GM13976 (cell line): ENCODE results near the gene ARL1.
"Not testable (repeated sequence)": the region's sequence is repeated elsewhere in the genome, so short reads cannot be mapped to it uniquely, and the experiment has no call there.

Experiments
- DNase-seq: peaks from one replicate; pipeline ENCODE4 v3.0.0; 2012; ENCODE audit warnings: low spot score
- CTCF ChIP-seq: IDR thresholded peaks from 2 replicates; pipeline ENCODE4 v1.5.1; 2012; ENCODE audit warnings: borderline replicate concordance, mild to moderate bottlenecking; ENCODE audit not compliant: insufficient read depth; ENCODE audit errors: extremely low read depth, missing control alignments, control extremely low read depth
- in situ Hi-C: fragments of 300-500 bp; cut with MboI; formaldehyde crosslinking; loops from one replicate; pipeline ENCODE4 v1.12.0; 2022; ENCODE audit warnings: low sequenced_read_pairs, mixed read lengths, inconsistent platforms; ENCODE audit not compliant: unreplicated experiment

ARL1 gene

GRCh38 chr12:101424620-101425019 lies 17.0 kb upstream of the ARL1 start:
- no peak for DNase-seq
- TF ChIP-seq CTCF, result no peak
- in situ Hi-C loops, result loop anchor here (25.0 kb wide), 1 partner anchor 338 kb away; no protein-coding TSS in a partner anchor

GRCh38 chr12:101422066-101422465 lies 14.5 kb upstream of the ARL1 start:
- in situ Hi-C loops, result loop anchor here (25.0 kb wide), 1 partner anchor 340 kb away; no protein-coding TSS in a partner anchor
- not testable (repeated sequence) for DNase-seq

- DNase-seq, result no peak
- no peak for TF ChIP-seq CTCF
- in situ Hi-C loops, result loop anchor here (25.0 kb wide), 1 partner anchor 347 kb away; no protein-coding TSS in a partner anchor
Measured at GRCh38 chr12:101415228-101415627, 7.7 kb upstream of the ARL1 start.

GRCh38 chr12:101414533-101415119 lies 7.1 kb upstream of the ARL1 start:
- peak; percentile 48 for DNase-seq
- in situ Hi-C loops, result loop anchor here (25.0 kb wide), 1 partner anchor 348 kb away; no protein-coding TSS in a partner anchor
- TF ChIP-seq CTCF, result peak; percentile 41

GRCh38 chr12:101410169-101410568 lies 2.6 kb upstream of the ARL1 start:
- not testable (repeated sequence) for DNase-seq
- in situ Hi-C loops, result loop anchor here (25.0 kb wide), 1 partner anchor 352 kb away; no protein-coding TSS in a partner anchor

- TF ChIP-seq CTCF, result no peak
- DNase-seq, result peak; percentile 14
- in situ Hi-C loops, result loop anchor here (25.0 kb wide), 1 partner anchor 355 kb away; no protein-coding TSS in a partner anchor
Measured at GRCh38 chr12:101407049-101407435, 530 bp downstream of the ARL1 start.

GRCh38 chr12:101391181-101391580 lies 16.4 kb downstream of the ARL1 start:
- in situ Hi-C loops, DNase-seq: not testable (repeated sequence)

- no peak for TF ChIP-seq CTCF
- in situ Hi-C loops, result no loop called here
Measured at GRCh38 chr12:101379149-101379548, 28.4 kb downstream of the ARL1 start.

More at GRCh38 chr12:101379149-101379548, 28.4 kb downstream of the ARL1 start:
- no peak for DNase-seq
